ENCODE measurements around the gene LPGAT1.

Gene LPGAT1

DNA sequence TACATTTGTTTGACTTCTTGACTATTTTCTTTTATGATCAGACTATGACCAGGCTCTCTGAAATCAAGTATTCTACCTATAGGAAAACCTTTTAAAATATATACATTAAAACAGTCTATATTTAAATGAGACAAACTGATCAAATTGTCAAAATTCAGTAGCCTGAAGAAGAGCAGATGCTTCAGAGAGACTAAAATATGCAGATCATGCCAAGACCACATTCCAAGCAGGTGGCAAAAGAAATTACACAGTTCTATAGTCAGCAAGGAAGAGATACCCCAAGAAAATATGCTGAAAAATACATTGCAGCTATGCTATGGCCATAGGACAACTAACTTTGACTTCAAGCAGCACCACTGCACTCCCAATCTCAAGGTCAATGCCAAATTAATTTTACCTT, 3.5 kb downstream of the LPGAT1 start:
- DNase-seq: no peak

DNA sequence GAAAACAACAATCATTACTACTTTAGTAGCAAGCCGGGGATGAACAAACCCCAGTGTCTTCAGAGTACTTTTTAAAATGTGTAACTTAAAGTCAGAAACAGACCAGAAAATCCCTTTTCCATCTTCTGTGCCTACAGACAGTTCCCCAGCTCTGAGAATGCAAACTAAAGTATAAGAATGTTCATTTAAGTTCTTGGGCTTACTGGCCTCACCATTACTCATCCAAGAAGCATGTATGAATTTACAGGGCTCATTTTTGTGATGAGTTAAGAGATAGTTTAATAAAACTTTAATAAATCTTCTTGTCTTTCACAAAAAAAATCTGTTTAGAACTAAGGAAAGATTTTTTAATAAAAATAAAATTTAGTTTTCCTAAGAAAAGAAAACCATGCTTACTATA, 4.6 kb downstream of the LPGAT1 start:
- no peak for DNase-seq

DNA sequence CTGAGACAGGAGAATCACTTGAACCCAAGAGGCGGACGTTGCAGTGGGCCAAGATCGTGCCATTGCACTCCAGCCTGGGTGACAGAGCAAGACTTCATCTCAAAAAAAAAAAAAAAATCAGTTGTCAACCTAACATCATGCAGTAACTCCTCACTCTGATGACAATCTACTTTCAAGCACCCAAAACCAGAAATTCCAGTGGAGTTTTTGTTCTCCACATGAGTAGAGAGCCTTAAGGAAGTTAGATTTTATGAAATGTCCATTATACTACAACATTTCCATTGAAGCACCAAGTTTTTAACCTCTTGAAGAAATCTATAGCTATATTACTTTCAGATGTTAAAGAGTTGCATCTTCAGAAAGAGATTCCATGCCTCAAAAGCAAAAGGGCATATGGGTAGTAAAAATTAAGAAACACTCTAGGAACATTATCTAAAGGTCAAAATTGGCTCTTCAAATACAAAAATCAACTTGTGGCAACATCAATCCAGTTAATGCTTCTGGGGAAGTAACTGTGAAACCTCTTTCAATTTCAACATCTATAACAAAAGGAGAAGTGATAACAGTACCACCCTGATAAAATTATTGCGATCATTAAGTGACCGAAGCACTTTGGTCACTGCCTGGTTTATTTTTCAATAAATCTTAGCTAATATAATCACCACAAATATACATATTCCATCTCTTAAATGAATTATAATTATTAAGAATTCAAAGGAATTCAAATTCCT, 7.7 kb downstream of the LPGAT1 start:
- no peak for DNase-seq

DNA sequence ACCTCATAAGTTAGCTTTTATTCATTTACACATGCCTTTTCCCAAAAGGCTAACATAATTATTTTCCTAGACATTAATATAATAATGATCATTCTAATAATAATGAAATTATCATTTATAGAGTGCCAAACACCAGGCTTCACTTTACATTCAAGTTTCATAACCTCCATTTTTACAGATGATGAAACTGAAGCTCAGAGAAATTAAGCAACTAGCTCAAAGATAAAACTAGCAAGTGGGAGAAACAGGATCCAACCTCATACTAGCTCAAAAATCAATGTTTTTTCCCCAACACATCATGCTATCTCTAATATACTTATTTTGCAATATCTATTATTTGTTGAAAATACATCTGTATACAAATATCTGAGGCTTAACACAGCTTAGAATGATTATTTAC, 14.0 kb downstream of the LPGAT1 start:
- DNase-seq: no peak

DNA sequence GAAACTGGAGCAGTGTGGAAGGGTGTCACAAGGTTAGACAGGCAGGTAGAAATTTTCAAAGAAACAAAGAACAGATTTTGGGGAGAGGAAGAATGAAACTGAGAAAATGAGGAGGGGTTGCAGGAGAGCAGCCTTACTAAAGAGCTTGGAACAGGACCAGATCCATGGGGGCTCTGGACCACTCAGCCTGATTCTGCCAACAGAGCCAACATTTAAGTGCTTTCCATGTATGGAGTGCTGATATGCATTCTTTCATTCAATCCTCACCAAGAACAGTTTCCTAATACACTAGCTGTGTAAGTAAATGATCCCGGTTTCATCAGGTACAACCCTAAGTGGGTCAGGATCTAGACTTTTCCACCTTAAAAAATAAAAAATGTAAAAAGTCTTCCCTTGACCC, 16.2 kb downstream of the LPGAT1 start:
- DNase-seq: no peak

DNA sequence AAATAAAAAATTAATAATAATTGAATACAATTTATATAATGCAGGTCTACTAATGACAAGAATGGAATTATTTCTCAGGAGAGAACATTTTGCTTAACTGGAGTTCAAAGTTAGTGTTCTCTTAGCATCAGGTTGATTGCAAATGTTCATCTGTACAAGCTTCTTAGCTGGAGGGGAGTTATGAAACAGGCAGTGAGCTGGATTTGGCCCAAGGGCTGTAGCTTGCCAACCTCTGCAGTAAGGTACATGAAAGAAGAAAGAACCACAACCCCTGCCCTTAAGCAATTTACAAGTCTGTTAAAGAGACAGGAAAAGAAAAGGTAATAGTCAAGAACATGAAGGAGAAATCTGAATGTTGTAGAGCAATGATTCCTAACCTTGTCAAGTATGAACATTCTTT, 17.0 kb downstream of the LPGAT1 start:
- no peak for DNase-seq

DNA sequence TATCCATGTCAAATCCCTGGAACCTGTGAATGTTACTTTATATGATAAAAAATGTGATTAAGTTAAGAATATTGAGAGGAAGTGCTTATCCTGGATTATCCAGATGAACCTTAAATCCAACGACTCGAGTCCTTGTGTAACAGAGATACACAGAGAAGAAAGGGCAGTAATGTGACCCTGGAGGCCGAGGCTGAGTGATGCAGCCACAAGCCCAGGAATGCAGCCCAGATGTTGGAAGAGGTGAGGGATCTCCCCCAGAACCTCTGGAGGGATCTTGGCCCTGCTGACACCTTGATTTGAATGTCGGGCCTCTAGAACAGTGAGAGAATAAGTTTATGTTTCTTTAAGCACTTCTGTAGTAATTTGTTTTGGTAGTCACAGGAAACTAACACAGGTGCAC, 18.0 kb downstream of the LPGAT1 start:
- DNase-seq: no peak

DNA sequence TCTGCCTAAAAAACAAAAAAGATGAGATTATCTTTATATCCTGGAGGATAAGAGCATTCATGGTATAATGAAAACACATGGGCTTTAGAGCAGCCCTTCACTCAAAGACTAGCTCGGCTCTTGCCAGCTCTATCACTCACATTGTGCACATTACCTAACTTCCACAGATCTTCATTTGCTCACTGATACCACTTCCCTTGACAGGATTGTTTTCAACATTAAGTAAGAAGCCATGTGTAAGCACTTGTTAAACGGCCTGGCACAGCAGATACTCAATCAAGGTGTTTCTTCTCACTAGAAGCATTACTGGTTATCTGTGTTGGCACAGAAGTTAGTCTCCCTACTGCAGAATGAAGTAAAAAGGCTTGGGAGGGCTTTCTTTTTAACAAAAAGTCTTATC, 18.7 kb downstream of the LPGAT1 start:
- DNase-seq: no peak

DNA sequence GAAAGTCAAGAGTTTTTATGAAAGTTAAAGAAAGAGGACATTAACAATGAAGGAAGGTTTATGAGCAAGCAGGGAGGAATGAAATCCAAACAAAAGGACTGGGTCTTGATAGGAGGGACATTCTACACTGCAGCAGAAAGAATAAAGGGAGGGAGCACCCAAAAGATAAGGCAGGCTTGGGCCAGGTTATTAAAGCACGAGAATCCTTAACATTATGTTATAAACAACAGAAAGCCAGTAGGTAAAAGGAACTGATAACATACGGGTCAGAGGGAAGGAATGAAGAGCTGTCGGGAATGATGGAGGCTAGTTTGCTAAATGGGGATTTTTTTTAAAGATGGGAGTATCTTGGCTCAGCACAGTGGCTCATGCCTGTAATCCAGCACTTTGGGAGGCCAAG, 19.4 kb downstream of the LPGAT1 start:
- DNase-seq: no peak

DNA sequence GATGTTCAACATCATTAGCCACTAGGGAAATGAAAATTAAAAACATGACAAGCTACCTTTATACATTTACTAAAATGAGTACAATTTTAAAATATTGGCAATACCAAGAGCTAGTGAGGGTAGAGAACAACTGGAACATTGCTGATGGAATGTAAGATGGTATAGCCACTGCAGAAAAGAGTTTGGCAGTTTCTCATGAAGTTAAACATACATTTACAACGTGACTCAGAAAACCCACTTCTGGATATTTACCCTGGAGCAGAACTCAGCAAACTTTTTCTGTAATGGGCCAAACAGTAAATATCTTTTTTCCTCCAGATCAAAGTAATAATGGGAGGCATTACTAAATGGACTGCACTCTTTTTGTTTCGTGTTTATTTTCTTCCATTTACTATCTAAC, 22.1 kb downstream of the LPGAT1 start:
- DNase-seq: no peak

DNA sequence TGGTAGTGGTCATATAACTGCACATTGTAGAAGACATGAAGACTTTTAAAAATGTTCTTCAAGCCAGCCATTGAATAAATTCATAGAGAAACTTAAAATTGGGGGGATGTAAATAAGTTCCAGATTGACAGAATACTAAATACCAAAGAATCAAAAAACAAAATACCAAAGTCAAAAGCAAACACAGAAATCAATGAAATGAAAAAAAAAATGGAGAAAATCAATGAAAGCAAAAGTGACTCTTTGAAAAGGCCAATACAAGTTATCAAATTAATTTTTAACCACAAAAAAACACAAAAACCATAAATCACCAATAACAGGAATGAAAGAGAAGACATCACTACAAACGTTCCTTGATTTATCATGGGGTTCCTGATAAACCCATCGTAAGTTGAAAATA, 25.6 kb downstream of the LPGAT1 start:
- DNase-seq: no peak

DNA sequence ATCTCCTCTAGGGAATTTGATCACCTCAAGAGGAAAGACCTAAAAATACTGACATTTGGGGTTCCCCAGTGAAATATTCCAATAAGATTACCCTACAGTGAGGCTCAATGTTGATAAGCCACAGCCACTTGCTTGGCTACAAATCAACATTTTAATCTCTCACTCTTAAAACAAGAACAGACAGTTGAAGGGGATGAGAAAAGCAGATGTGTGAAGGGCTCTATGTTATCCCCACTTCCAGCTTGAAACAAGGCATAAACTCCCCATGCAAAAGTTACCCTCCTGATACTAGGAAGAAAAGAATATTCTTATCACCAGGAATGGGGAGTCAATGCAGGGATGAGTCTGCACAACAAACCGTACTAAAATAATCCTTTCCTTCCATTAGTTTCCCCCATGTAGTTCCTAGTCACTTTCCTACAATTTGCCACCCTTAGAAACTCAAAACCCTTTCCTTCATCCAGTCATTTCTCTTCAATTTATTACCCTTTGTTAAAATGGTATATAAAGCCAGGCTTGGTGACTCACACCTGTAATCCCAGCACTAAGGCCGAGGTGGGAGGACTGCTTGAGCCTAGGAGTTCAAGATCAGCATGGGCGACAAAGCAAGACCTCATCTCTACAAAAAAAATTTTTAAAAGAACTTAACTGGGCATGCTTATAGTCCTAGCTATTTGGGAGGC, 29.5 kb downstream of the LPGAT1 start:
- no peak for DNase-seq

DNA sequence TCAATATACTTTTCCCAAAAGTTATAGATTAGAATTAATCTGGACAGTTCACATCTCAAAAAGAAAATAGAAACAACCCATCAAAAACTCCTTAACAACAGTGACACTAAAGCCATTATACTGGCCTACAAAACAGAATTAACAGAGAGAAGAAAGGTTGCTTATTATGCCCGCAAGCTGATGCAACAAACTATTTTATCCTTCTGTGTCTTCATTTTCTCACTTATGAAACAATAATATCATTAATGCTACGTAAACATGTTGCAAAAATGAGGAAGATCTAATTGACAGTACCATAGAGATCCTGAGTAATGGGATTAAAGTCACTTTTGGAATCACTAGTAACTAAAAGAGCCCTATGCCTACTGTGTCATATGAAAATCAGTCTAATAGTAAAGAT, 32.6 kb downstream of the LPGAT1 start:
- no peak for DNase-seq

DNA sequence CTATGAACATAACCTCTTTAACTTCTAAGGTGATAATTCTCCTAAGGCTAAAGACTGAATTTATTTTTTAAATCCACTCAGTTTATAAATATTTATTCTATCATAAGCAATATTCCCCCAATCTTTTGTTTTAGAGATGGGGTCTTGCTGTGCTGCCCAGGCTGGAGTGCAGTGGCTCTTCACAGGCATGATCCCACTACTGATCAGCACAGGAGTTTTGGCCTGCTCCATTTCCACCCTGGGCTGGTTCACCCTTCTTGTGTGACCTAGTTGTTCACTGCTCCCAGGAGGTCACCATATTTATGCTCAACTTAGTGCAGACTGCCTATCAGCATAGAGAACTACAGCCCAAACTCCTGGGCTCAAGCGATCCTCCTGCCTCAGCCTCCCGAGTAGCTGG, 38.6 kb downstream of the LPGAT1 start:
- no peak for DNase-seq

DNA sequence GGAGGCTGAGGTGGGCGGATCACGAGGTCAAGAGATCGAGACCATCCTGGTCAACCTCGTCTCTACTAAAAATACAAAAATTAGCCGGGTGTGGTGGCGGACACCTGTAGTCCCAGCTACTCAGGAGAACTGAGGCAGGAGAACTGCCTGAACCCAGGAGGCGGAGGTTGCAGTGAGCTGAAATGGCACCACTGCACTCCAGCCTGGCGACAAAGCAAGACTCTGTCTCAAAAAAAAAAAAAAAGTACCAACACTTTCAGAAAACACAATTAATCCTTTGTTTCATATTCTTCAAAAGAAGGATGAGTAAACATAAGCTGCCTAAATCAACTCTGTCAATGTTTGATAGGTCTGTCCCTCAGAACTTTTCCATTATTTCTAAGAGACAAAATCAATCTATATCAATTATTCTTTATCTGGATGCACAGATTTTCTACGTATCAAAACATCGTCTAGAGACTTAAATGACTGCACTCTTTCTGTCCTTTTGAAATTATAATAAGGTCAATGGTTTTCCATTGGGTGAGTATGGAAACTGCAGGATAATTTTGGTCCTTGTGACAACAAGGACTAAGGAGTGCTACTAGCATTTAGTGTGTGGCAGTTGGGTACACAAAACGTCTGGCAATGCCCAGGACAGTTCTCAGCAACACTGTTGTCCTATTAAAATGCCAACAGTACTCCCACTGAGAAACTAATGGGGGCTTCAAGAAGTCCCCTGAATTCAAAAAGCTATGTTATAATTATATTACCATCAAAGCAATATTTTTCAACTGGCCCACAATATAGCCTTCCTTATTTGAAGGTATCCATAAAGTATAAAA, 40.7 kb downstream of the LPGAT1 start:
- DNase-seq: no peak

DNA sequence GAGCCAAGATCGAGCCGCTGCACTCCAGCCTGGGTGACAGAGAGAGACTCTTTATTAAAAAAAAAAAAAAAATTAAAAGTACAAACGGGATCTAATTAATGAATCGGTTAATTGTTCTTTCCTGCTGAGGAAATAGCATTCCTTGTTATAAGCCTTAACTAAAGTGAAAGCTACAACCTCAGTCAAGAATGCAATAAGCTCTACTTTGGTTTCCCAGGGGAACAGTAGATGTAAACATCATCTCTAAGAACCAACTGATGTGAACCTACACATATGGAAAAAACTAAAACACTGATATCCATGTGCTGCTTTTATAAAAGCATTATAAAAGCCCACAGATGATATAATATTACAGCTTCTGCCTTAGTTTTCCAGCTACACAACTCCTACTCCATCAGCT, 41.9 kb downstream of the LPGAT1 start:
- DNase-seq: no peak

DNA sequence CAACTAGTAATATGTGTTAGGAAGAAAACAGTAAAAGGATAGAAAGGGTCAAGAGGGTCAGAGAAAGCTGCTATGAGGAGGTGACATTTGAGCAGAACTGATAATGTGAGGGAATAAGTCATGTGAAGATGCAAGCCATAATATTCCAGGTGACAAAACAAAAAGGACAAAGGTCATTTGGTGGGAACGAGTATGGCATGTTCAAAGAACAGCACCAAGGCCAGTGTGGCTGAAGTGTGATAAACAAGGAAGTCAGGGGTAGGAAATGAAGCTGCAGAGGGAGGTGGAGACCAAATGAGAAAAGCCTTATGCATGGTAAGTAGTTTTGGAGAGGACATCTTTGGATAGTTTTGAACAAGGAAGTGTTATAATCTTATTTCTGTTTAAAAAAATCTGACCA, 46.7 kb downstream of the LPGAT1 start:
- no peak for DNase-seq

DNA sequence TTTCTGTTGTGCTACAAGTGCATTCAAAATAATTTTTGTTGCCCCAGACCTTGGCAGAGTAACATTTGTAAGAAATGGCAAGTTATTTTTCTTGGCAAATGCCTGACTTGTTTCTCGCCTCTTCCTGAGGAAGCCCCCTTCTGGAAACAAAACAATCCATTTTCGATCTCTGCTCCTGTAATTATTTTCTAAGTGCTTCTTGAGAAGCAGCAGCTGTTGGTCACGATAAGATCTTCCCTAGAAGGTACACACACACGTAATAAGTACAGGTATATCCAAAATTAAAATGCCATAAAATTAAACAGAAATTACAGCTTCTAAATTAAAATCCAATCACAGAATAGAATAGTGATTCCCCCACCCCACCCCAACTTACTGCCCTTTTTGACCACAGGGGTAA, 47.3 kb downstream of the LPGAT1 start:
- DNase-seq: no peak

DNA sequence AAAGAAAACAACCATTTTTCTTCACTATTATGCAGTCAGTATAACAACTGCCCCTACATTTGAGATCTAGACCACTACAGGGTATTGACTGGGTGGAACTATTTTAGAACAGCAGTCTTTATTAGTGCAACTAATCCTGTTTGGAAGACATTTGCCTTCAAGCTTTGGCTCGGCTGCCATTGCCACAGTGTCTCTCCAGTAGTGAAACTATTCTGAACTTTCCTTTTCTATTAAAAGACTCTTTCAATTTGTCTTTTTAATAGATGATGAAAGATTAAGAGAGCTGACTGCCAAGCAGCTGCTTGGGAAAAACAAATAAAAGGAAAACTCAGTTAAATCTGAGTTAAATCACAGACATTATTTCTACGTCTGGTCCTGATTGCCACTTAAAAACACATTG, 49.3 kb downstream of the LPGAT1 start:
- no peak for DNase-seq

DNA sequence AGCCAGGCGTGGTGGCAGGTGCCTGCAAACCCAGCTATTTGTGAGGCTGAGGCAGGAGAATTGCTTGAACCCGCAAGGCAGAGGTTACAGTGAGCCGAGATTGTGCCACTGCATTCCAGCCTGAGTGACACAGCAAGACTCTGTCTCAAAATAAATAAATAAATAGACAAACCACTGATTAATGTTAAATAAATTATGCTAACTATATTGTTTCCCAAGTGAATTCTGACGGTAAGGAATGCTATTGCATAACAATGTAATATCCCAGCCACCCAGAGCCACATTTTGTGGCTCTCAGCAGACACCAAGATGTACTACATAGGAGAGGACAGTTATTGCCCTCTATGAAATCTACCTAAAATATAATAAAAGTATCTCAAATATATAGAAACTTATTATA, 55.4 kb downstream of the LPGAT1 start:
- DNase-seq: no peak

DNA sequence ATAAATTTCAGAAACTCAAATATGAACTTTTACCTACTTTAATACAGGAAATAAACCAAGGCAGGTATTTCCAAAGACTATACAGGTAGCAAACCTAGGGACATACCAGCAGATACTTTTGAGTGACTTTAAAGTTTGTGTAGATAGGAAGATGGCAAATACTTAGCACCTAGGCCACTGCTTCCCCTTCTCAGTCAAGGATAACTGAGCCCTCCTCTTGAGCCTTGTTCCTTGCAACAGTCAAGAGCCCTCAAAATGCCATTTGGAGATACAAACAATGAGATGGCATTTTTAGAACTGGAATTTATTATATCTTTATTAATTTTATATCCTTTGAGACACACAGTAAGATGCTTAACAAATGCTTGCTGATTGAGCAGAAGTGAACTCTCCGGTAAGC, 65.9 kb downstream of the LPGAT1 start:
- DNase-seq: no peak

DNA sequence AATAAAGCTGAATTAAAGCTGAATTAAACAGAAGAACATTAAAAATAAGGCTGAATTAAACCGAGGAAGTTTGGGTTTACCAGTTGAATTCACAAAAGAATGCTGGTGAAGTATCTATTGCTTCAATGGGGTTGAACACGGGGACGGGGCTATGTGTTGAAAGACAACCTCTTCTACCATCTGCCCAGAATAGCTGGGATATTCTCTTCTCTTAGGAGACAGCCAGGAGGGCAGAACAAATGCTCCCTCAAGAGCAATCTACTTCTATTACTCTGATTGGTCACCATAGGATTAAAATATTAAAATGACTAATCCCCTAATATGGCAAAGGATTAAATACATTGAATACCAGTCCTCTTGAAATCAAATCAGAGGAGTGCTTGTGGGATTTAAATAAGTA, 68.4 kb downstream of the LPGAT1 start:
- DNase-seq: no peak

DNA sequence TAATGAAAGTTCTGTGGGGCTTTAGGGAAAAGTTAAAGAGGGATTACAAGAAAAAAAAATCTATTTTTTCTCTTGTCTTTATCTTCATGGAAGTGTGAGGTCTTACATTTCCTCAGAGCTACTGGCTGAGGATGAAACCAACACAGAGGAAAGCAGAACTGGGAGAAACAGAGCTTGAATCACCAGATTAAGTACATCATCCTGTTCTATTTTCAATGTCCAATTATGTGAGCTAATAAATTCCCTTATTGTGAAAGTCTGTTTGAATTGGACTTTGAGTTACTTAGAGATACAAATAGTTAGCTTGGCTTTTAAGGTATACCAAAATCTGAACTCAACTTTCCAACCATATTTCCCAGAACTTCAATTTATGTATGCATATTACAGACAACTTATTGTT, 69.2 kb downstream of the LPGAT1 start:
- DNase-seq: no peak

DNA sequence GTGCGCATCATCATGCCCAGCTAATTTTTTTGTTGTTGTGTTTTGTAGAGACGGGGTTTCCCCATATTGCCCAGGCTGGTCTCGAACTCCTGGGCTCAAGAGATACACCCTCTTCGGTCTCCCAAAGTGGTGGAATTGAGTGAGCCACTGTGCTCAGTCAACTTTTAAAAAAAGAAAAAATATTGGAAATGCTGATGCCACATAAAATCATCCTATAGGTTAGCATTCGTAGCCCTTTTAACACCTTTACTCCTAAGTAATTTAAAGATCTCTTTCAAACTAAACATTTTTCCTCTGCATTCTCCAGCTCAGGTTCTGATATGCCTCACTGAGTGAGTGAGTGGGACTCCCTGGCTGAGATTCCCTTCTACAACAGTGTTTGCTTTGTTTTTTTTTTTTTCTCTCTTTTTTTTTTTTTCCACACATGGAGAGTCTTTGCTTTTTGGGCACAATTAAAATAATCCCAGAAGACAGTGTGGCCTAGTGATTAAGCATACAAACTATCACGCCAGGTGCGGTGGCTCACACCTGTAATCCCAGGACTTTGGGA, 74.0 kb downstream of the LPGAT1 start:
- no peak for DNase-seq
